Subcutaneous adipose tissue (tissue), 4 donors: Measurements from ENCODE around the gene ZNF407. TPM values are rescaled to one million over a fixed set of nuclear protein-coding genes. Genes with fewer than 3 reads are reported as not detected.

Experiments
- total RNA-seq, 4 donors: library from RNA; depleted of rRNA; stranded (reverse); fragments of >200 nt; gene quantifications; one replicate each; pipeline ENCODE4 v1.1.0, GENCODE V29; 2016
- TF ChIP-seq, protein P1 (sequence below): fragments of 450-650 bp; IDR thresholded peaks from one replicate; pipeline ENCODE4 v1.5.1; 2016; ENCODE audit warnings: low read depth, mild to moderate bottlenecking, control low read depth, antibody characterized with exemption, moderate library complexity

Gene ZNF407
- total RNA-seq, 4 donors from 2014 or later = 16.0 to 24.3 (median 19.6) TPM

DNA sequence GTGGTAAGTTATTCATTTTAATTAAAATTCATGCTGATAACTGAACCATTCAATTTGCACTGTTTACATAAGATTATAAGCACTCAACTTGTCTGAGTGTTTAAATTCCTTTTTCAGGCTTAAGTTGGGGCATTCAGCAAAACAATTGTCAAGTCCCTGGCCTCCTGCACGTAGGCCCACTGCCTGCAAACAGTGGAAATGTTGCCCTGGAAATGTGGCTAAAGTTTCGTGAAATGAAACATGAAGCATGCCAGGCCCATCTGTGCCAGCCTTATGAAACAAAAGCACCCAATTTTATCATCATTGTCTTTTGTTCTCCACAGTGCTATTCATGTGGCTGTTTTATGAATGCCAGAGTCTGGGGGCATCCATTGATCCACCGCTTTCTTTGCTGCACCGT, 447.6 kb downstream of the ZNF407 start:
- TF ChIP-seq, protein P1, sequence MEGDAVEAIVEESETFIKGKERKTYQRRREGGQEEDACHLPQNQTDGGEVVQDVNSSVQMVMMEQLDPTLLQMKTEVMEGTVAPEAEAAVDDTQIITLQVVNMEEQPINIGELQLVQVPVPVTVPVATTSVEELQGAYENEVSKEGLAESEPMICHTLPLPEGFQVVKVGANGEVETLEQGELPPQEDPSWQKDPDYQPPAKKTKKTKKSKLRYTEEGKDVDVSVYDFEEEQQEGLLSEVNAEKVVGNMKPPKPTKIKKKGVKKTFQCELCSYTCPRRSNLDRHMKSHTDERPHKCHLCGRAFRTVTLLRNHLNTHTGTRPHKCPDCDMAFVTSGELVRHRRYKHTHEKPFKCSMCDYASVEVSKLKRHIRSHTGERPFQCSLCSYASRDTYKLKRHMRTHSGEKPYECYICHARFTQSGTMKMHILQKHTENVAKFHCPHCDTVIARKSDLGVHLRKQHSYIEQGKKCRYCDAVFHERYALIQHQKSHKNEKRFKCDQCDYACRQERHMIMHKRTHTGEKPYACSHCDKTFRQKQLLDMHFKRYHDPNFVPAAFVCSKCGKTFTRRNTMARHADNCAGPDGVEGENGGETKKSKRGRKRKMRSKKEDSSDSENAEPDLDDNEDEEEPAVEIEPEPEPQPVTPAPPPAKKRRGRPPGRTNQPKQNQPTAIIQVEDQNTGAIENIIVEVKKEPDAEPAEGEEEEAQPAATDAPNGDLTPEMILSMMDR = no peak

DNA sequence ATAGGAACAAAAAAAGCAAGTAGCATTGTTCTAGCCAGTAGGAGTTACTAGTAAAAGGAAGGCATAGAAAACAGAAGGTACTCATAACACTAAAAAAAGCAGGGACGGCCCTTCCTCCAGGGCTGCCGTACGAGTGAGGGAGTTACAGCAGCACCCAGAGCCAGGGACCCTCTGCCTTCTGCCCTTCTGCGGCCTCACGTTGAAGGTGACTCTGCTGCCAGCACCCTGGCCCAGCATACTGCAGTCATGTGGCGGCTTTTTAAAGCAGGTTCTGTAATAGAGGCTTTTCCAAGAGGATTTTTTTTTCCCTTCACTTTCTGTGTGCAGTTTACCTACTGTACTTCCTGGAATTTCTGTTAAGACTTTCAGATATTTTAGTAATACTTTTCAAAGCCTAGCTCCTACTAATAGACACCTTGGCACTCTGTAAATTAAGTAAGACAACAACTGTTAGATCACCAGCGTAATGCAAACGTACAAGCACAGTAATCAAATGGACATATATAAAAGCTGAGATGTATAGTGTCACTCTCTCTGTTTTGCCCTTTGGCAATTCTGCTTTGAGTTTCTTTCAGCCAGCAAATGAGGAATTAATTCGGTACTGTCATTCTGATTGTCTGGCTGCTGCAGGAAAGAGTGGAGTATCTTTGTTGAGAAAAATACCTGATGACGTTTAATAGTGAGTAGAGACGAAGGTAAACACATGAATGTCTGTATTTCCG, 449.7 kb downstream of the ZNF407 start:
- TF ChIP-seq, protein P1 = no peak

DNA sequence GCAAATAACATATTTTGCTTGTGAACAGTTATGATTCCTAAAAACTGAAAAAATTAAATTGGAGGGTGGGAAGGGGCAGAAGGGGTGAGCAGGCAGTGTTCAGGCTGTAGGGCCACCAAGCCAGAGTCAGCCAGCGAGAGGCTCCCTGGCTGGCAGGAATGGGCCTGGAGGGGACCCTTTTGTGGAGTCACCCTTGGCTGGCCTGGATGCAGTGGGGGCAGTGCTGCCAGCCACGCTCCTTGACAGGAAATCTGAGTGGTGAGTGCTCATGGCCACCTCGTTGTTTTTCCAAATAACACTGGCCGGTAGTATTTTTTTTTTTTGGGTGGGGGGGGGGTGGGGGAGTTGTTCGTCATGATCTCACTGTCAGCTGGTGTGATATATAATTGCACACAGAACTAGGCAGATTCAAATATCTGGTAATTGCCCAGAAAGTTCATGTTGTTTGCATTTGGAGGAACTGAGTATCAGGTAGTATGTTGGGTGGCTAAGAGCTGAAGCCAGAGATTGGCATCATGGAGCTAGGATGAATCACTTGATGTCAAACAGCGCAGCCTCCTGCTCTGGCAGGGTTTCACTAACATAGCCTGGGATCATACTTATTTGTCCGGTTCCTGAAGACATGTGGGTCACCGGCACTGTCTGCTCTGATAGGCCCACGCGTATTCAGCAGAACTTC, 451.2 kb downstream of the ZNF407 start:
- TF ChIP-seq, protein P1 = no peak

DNA sequence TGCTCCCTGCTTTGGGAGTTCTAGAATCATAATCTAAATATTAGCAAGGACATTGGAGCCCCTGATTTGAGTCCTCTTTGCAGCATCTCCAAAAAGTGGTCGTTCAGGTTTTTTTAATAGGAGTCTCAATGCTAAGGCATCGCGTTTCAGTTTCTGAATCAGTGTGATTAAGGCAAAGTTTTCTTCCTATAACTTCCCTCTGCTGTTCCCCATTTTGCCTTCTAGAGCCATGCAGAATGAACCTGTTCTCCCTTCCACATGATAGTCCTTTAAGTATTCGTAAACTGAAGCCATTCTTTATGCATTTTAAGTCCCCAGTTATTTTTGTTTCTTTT, 451.8 kb downstream of the ZNF407 start:
- TF ChIP-seq, protein P1 = no peak

DNA sequence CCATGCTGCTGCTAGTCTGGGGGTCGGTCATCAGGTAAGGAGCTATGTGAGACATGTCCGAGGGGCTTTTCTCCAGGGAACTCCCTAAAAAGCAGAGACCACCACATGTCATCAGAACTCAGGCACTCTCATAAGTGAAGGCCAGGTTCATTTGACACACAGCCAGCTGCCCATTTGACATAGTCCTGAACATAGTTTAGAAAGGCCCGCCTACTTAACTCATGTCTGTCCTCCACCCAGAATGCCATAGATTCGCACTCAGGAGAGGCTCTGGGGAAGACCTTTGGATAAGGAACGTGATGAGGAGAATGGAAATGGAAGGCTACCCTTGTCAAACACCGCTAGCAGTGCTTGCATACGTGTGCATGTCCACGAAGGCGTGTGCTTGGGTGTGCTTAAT, 454.1 kb downstream of the ZNF407 start:
- TF ChIP-seq, protein P1 = no peak

DNA sequence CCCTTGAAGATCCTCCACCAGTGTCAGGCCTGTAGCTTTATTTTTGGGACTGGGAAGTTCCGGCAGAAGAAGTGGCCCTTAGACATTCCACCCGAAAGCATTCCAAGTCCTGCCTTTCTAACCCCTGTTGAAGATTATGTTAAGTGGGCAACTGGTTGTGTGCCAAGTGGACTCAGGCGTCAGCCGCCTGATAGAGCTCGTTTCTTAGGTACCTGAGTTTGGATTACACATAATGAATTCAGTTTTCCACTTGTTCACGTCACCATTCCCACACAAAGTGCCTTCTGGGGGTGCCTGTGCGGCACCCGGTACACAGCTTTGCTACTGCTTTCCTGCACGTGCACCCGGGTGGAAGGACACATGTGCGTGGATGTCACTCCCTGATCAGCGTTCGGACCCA, 454.8 kb downstream of the ZNF407 start:
- TF ChIP-seq, protein P1 = no peak

DNA sequence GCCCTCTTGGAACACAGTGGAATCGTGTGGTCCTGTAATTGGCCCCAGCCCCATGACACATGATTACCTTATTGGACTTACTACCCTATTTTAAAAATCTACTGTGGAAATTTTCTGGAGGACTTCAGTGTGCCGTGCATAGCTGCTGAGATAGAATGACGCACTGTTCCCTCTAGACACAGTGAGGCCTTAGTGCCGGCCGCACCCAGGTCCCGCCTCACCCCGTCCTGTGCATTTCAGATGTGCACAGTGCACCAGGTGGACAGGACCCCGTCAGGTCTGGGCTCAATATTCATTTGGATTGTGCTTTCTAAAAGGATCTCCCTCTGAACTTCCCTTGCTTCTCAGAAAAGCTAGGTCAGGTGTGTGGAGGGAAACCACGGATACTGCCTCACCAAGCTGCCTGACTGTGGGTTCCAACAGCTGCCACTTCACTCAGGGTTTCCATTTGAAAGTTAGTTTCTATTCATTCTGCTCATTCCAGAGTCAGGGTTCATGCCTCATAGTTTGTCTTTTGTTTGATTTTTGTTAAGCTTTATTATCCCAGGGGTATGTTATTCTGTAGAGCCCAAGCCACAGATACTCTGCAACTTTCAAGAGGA, 455.5 kb downstream of the ZNF407 start:
- TF ChIP-seq, protein P1 = no peak
